Ammon's horn (tissue), 1 donor: Measurements from ENCODE around the gene GDF2.

Experiments
- DNase-seq: peaks from one replicate; pipeline ENCODE4 v3.0.0-alpha.2; 2016; ENCODE audit warnings: low spot score

GDF2 gene

DNA sequence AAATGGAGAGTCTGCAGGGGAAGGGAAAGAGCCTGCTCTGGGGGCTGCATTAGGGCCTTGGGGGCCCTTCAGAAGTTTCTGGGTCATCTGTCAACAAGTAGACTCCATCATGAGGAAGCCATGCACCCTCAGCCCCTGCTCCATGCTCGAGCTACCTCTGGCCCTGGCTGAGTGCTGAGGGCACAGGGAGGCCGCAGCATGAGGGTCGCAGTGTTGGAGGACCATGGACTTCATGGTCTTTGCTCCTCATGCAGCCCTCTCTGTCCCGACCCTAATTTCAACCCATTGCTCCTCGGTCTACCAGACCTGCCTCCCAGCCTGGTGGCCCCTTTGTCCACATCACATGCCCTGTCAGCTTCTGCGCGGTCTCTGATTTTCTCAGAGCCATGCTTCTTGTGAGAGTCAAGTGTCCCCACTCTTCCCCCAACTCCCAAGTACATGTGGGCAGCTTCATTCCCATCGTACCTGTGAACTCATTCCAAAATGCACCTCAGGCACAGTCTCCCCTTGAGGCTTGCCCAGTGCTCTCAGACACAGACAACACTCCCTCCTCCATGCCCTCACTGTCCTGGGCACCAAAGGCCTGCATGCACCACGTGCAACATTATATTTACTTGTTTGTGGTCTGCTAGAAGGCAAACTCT lies 47.1 kb downstream of the GDF2 start:
- DNase-seq, result no peak

DNA sequence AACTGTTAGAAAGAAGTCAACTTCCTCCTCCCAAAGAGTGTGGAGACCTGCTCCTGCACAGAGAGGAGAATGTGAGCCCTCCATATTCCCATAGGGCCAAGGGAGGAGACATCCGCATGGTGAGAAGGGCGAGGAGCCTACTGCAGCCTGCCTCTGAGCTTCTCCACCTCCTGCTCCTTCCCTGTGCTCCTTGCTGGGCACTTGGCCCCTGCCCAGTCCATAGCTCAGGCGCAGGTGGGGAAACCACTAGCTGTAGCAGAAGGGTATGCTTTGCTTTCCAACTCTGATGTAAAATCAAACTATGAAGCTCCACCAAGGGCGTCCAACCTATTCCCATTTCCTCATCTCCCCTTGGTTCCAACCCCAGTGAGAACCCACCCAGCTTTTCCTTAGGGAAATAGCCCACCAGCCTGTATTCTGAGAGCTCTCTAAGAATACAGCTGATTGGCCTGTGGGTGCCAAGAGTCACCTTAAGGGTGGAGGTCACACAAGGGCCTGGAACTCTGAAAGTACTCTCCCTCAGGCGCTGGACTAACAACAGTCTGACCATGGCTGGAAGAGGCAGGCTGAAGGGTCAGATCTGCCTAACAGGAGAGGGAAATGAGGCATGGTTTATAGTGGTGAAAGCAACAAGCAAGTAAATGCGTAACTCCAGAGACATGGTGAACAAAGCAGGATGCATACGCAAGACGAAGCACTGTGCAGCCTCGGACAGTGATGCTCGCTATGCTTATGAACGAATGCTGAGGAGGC lies 47.9 kb downstream of the GDF2 start:
- DNase-seq, result no peak

DNA sequence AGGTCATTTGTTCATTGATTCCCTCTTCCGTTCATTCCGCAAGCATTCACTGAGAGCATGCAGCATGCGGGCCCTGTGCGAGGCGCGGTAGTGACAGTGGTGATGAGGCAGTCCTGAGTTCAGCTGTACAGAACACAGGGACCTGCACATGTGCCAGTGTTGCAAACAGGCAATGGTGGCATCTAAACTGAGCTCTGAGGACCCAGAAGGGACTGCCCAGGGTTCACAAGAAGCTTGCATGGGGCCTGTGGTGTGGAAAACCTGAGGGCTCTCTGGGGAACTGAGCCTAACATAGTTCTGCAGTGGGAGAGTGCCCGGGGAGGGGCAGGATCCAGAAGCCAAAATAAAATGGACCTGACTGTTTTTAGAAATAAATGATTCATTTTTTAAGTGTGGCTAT lies 48.6 kb downstream of the GDF2 start:
- no peak for DNase-seq

DNA sequence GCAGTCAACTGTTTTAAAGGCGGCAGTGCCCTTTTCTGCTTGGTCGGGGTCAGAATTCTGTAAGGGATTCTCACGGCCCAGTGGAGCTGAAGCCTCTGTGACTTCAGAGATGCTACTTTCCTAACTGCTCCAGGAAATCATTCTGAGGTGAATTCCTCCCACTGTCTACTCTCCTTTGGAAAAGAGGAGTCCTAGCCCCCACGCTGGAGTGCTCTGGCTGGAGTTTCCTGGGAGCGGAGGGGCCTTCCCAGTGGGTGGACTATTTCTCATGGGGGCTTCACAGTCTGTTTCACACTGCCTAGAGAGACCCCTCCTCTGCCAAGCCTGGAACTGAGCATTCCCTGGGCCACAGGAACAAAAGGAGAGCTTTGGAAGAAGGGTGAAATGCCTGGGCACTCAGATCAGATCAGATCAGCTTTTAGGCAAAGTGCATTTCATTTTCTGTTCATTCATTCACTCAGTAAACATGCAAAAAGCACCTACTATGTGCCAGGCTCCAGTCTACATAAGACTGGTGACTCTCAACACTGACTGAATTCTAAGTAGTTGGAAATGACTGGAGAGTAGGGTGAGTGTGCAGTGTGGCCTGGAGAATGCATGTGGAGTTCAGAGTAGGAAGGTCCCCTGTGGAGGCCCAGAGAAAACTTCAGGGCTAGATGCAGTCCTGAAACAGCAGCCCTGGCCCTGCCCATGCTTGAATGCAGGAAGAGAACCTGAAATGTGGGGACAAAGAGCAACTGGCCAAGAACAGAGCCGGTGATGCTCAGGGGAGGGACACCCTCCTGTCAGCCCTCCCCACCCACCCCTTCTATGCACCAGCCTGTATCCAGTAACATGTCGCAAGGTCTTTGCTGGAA lies 49.6 kb downstream of the GDF2 start:
- DNase-seq, result no peak

DNA sequence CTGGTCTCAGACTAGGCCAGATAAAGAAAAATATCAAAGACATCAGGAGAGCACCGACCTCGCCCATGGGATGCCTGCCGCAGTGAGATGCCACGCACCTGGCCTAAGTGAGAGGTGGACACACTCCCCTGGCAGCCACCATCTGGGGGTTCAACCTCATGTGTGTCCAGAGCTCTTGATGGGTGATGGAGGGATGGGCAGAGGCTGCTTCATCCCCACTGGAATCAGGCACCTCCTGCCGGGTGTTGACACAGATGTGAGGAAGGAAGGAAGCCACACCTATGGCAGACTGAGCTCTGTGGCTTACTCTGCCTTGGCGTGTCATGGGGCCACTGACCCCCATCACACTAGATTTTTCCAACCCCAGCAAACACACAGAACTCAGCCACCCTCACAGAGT lies 50.5 kb downstream of the GDF2 start:
- DNase-seq, result no peak

DNA sequence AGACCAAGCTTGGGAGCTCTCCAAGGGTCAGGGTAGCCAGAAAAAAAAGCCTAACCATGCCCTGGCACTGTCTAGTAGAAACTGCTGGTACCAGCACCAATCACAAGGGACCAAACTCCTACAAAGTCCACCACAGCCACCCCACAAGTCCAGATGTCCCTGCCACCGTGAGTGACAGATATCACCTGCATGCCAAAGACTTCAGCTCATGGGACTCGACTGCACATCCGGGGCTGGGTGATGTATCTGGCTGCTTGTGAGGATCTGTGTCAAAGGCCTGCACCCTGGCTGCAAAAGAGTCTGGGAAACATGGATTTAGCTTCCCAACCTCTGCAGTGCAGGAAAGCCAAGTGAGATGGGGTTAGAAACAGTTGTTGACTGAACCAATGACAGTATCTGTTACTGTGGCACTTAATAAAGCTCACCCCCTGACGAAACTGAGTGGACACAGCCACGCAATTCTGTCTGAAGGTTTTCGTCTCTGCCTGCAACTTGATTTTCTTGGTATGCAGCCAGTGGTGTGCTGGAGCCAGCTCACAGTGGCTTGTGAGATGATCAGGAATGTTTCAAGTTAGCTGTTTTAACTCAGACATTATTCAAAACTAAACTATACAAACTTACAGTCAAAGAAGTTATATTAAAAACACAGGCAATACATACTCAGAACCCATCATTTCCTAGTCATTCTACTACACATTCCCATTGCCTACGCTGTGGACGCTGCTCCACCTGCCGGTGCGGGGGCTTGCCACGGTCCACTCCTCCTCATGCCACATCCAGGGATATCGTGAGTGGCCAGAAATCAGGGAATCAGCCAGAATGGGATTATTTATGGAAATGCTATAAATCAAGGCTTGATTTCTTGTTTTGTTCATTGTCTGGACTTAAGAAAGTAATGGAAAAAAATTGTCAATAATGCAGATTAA lies 52.6 kb downstream of the GDF2 start:
- DNase-seq, result no peak

DNA sequence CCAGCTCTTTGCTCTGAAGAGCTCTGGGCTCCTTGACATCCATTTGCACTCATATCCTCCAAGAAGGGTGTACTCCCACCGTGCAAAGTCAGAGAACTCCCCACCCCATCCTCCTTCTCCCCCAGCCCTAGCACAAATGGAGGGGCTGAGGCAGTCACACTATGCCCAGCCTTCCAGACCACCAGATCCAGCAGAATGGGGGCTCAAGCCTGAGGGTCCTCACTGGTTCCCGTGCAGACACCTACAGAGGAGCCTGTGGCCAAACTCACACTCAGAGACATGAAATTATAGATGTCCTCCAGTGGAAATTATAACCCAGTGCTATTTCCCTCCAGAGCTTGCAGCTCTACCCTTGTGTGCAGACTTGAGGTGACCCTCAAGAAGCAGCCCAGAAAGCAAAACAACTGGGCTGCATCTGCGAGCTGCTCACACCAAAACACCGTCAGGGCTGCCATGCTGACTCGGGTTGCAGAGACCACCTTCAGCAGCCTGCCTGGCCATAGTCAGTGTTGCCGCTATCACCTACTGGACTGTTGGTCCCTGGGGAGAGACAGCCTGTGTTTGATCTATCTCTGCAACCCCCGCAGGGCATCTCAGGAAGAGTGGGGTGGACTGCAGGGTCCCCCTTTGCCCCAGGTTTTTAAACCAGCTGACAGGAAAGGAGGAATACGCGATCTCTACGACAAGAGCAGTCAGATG lies 54.4 kb downstream of the GDF2 start:
- no peak for DNase-seq
